NCI-H2227 (cell line): ENCODE data around the gene GID4.
"Not testable (repeated sequence)": the region's sequence is repeated elsewhere in the genome, so short reads cannot be mapped to it uniquely, and the experiment has no call there.

Source experiments
- DNase-seq: peaks from one replicate; lab custom pipeline; 2025; ENCODE audit not compliant: unreplicated experiment; lab: John Stamatoyannopoulos, UW

Gene GID4

DNA sequence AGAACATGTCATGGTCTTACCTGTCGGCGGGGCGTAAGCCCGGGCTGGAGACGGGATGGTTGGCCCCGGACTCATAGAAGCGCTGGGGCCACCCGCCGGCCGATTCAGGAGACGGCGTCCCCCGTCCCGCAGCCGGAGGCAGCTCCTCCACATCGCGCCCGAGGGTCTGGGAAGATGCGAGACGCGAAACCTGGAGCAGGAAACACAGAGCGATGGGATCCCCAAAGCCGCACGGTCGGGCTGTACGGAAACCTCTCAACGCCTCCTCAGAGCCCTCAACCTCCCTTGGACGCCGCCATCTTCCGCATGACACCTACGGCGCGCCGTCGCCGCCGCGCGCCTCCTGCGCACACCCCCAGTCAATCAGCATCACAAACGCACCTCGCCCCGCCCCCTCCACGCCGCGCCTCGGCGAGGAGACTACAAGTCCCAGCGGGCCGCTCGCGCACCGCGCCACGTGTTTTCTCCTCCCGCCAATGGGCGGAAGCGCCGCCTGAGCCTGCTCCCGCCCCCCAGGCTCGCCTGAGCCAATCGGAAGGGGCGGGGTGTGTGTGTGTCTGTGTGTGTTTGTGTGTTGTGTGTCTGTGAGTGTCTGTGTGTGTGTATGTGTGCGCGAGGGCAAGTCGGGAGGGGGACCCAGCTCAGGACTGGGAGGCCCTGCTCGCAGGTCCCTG, at the start of gene GID4, which contains the start of gene ATPAF2:
TSS of gene GID4 (plus strand) at position 548 of the 674 bp plus-strand sequence. CDS start at position 605, 57 bp downstream.
TSS of gene ATPAF2 (minus strand) at position 308 of the 674 bp plus-strand sequence. CDS start at position 153, 155 bp downstream.
- peak; percentile 98 for DNase-seq

GRCh38 chr17:17989618-17990017, 49.6 kb upstream of the GID4 start:
- no peak for DNase-seq

GRCh38 chr17:17990282-17990681, 48.9 kb upstream of the GID4 start:
- DNase-seq: no peak

DNA sequence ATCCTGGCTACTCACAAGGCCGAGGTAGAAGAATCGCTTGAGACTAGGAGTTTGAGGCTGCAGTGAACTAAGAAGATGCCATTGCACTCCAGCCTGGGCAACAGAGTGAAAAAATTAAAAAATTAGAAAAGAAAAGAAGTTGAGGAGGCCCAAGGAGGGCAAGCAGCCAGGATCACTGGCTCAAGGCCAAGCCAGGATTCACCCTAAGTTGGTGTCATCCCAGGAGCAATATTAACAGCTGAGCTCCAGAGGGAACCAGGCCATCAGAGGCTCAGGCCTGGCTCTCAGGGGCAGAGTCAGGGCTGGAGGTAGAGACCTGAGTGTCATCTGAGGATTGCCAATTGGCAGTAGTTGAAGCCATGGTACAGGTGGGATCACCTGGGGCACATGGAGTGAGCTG, 45.8 kb upstream of the GID4 start:
- no peak for DNase-seq

DNA sequence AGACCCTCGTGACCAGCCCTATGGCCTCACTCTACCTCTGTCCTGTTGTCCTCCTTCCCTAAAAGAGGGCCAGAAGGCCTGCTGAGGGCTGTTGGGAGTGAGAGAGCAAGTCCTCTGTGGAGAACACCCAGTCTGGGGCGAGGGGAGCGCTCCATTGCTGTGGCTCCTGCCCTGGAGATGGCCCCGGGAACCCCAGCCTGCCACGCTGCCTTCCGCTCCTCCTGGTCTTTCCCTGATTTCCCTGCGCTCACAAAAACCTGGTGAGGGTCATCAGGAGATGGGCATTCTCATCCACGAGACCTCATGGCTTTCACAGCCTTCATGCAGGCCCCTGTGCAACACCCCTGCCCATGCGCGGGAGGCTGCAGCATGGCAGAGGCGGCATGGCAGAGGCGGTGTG, 45.4 kb upstream of the GID4 start:
- DNase-seq: no peak

GRCh38 chr17:17994271-17995069, 44.7 kb upstream of the GID4 start:
- DNase-seq: peak; percentile 22

DNA sequence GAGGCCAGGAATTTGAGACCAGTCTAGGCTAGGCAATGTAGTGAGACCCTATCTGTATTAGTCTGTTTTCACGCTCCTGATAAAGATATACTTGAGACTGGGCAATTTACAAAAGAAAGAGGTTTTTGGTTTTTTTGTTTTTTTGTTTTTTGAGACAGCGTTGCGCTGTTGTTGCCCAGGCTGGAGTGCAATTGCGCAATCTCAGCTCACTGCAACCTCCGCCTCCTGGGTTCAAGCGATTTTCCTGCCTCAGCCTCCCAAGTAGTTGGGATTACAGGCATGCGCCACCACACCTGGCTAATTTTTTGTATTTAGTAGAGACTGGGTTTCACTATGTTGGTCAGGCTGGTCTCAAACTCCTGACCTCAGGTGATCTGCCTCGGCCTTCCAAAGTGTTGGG, 43.3 kb upstream of the GID4 start:
- not testable (repeated sequence) for DNase-seq

GRCh38 chr17:17998934-17999333, 40.3 kb upstream of the GID4 start:
- DNase-seq: no peak

DNA sequence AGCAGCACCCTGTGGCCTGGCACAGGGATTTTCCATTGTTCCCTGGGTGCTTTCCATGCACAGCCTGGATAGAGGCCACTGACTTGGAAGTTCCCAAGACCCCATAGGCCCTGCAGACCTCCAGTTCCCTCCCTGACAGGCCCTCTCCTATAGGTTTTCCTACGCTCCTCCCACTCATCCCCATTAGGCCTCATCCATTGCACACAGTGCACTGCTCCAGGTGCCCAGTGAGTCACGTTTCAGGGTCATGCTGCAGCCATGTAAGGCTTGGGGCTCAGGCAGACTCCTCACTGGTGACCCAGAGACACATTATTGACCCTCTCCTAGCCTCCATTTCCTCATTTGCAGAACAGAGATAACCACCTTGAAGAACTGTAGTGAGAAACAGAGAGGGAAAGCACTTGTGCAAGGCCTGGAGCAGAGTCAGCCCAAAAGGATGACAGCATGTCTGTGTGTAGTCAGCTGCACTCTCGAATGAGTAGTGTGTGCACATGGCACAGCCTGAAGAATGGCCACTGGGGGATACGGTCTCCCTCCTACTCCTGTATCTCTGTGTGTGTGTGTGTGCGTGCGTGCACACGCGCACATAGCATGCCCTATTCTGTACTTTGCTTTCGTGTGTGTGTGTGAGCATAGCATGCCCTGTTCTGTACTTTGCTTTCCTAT, 39.7 kb upstream of the GID4 start:
- peak; percentile 23 for DNase-seq

DNA sequence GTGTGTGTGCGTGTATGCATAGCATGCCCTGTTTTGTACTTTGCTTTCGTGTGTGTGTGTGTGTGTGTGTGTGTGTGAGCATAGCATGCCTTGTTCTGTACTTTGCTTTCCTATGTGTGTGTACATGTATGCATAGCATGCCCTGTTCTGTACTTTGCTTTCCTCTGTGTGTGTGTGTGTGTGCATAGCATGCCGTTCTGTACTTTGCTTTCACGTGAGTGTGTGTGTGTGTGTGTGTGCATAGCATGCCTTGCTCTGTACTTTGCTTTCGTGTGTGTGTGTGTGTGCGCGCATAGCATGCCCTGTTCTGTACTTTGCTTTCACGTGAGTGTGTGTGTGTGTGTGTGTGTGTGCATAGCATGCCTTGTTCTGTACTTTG, 39.2 kb upstream of the GID4 start:
- no peak for DNase-seq

DNA sequence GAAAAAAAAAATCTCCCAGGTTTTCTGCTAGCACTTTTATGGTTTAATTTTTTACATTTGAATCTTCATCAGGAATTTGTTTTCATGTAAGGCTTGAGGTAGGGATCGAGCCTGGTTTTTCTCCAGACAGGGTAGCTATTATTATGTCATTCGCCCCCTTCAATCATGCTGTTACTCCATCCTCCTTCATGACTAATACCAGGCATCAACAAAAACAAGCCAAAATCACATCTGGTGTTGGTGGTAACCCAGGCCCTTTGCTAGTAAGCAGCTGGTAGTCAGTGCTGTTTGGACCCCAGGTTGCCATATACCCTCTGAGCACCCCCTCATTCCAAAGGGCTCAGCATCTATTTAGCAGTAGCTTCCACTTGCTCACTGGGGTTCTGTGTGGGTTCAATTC, 37.0 kb upstream of the GID4 start:
- DNase-seq: no peak

DNA sequence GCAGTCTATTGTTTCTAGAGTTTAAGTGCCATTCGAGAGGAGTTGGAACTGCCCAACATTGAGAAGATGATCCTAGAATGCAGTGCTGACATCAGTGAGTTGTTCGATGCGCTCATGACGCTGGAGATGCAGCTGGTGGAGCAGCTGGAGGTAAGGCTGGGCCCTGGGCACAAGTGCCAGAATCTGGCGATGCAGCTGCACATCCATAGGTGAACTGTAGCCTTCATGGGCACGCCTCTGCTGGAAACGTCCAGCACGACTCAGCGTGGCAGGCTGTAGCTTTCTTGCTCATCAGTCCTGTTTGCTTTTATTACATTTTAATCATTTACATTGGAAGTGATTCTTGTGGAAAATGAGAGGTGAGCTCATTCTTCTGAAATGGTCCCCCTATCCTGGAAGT, 34.9 kb upstream of the GID4 start:
- peak; percentile 8 for DNase-seq

DNA sequence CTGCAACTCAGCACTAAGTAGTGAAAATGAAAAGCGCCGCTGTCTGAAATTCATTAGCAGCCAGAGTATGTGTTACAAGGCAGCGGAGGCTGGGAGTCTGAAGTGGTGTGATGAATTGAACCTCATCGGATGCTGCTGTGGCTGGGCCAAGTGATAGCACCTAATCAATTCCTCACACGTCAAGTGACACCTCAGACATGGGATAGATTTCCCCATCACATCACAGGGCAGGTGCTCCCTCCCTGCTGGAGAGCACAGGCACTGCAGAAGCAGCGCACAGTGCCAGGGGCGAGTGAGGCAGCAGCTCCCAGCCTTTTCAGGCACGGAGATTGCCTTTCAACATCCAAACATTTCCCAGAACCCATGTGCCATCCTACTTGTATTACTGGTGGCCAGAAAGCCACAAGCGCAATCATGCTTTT, 34.3 kb upstream of the GID4 start:
- no peak for DNase-seq

- no peak for DNase-seq
Measured at GRCh38 chr17:18005496-18005895, 33.7 kb upstream of the GID4 start.

DNA sequence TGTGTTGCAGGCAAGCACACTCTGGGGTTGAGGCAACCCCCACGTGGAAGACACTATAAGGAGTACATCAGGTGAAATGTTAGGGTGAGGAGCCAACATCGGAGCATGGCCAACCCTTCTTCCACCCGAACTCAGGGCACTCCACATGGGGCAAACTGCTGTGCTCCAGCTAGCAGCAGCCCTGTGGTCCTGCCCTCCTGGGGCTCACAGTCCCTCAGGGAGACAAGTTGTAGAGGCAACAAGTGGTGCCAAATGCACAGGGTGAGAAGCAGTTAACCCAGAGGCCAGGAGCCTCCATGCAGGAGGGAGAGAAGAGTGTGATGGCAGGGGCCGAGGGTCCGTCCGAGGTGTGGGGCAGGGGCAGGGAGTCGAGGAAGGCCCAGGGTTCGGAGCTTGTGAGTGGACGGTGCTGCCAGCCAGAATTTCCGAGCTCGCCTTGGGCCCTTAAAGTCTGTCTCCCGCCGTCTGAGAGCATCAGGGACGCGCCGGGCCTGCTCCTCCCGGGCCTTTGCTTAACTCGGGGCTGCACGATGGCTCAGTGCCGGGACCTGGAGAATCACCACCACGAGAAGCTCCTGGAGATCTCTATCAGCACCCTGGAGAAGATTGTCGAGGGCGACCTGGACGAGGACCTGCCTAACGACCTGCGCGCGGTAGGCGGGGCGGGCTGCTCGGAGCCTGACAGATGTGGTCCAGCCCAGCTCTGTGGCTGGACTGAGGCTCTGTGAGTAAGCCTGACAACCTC, 32.5 kb upstream of the GID4 start:
- DNase-seq: no peak

GRCh38 chr17:18008496-18009268, 30.5 kb upstream of the GID4 start:
- DNase-seq: no peak

DNA sequence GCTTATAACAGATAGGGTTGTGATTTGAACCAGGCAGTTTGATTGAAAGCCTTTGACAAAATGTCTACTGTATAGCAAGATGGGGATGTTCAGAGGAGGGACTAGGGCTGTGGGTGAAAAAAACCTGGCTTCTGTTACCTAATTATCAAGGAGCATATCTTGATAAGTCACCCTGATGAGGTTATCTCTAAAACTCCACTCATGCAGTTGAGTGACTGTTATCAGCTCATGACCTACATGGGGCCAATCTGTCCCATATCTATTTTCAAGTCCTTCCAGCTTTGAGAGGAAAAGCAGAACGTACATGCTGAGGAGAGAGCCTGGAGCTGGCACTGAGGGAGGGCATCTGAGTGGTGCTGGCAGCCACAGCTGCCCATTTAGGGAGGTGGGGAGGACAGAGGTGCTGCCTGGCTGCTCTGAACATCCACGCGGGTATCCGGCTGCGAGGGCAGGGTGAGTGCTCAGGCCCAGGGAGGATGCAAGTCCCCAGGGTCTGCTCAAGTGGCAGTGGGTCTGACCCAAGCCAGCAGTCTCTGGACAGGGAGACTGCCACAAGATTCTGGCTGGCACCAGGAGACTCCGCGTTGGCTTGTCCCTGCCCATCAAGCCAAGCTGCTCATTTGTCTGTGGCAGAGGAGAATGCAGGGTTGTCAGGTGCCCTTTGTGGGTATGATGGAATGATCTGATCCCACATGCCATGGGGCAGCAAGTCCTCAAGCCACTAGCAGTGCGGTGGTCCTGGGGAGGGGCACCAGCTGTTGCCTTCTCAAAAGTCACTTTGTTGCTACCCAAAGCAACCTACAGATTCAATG, 29.4 kb upstream of the GID4 start:
- no peak for DNase-seq

GRCh38 chr17:18011286-18011685, 27.9 kb upstream of the GID4 start:
- DNase-seq: no peak

DNA sequence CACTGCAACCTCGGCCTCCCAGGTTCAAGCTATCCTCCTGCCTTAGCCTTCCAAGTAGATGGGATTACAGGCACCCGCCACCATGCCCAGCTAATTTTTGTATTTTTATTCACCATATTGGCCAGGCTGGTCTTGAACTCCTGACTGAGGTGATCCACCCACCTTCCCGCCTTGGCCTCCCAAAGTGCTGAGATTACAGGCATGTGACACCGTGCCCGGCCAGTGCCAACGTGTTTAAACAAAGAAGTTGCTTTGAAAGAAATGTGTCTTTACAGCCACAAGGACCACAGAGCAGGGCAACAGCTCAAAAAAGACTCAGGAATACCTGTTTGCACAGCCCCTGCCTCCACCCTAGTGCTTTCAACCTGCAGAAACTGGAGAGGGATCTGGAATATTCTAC, 25.2 kb upstream of the GID4 start:
- DNase-seq: no peak

GRCh38 chr17:18015593-18015992, 23.6 kb upstream of the GID4 start:
- no peak for DNase-seq
